IMR-90 (cell line): Measurements from ENCODE around the gene HDGFL3.

Experiments
- BHLHE40 ChIP-seq: fragments of 150-350 bp; IDR thresholded peaks from 2 replicates; pipeline ENCODE4 v1.6.1; 2016; ENCODE audit warnings: mild to moderate bottlenecking, low read depth, low read length
- TF ChIP-seq, protein P1 (sequence below): conservative IDR thresholded peaks from 2 replicates; pipeline ENCODE4 v1.5.1; 2012; ENCODE audit warnings: mild to moderate bottlenecking, low read depth, low read length, improper control_type of control experiment

DNA sequence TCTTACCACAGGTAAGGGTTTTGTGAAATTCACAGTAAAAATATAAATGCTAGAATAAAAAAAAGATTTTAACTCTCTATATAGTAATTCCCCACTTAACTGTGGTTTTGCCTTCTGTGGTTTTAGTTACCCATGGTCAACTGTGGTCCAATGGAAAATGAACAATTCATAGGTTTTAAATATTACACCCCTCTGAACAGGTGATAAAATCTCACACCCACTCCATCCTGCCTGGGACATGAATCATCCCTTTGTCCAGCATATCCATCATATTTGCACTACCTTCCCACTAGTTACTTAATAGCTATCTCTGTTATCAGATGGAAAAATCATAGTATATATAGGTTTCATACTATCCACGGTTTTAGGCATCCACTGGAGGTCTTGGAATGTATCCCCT is 49.2 kb downstream of the HDGFL3 start:
- TF ChIP-seq, protein P1, sequence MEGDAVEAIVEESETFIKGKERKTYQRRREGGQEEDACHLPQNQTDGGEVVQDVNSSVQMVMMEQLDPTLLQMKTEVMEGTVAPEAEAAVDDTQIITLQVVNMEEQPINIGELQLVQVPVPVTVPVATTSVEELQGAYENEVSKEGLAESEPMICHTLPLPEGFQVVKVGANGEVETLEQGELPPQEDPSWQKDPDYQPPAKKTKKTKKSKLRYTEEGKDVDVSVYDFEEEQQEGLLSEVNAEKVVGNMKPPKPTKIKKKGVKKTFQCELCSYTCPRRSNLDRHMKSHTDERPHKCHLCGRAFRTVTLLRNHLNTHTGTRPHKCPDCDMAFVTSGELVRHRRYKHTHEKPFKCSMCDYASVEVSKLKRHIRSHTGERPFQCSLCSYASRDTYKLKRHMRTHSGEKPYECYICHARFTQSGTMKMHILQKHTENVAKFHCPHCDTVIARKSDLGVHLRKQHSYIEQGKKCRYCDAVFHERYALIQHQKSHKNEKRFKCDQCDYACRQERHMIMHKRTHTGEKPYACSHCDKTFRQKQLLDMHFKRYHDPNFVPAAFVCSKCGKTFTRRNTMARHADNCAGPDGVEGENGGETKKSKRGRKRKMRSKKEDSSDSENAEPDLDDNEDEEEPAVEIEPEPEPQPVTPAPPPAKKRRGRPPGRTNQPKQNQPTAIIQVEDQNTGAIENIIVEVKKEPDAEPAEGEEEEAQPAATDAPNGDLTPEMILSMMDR, result no peak
- TF ChIP-seq BHLHE40, result no peak
